Erythroblast (primary cell): ENCODE data around the gene TENM3.

Experiments
- GATA1 ChIP-seq: IDR thresholded peaks from 2 replicates; pipeline ENCODE4 v1.6.1; 2011; ENCODE audit warnings: low read depth, mild to moderate bottlenecking, control low read depth, low read length, moderate library complexity
- POLR2A ChIP-seq: IDR thresholded peaks from 2 replicates; pipeline ENCODE4 v1.6.1; 2011; ENCODE audit warnings: mild to moderate bottlenecking, low read length

DNA sequence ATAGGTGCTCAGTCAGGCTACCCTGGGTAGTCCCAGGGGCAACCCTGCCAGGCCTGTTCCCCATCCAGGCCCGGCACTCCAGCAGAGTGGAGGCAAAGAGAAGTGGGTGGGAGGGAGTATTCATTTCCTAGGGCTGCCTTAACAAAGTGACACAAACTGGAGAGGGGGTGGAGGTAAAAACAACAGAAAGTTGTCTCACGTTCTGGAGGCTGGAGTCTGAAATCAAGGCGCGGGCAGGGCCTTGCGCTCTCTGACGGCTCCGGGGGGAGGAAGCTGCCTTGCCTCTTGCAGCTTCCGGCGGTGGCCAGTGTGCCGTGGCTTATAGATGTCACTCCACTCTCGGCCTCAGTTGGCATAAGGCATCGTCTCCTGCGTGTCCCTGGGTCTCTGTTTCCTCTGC lies 583.2 kb downstream of the TENM3 start:
- no peak for TF ChIP-seq POLR2A
- TF ChIP-seq GATA1: no peak
